GM23338 (cell line): ENCODE results near the gene VPS39. TPM values are rescaled to one million over a fixed set of nuclear protein-coding genes. Genes with fewer than 3 reads are reported as not detected.

Experiments
- ATAC-seq: fragments of 200-7000 bp; cut with Tn5 transposase; 3 replicates; pipeline ENCODE4 v1.9.1; 2020
- DNase-seq: peaks from one replicate; pipeline ENCODE4 v3.0.0-alpha.2; 2015; ENCODE audit warnings: low spot score
- H2AFZ ChIP-seq: fragments of 200-600 bp; sonication (generic); 2 replicates; pipeline ENCODE4 v1.8.0; 2016; ENCODE audit warnings: antibody characterized with exemption, mild to moderate bottlenecking, moderate library complexity
- H3F3A ChIP-seq: fragments of 200-600 bp; sonication (generic); replicated peaks from 2 replicates; pipeline ENCODE4 v1.8.0; 2017; ENCODE audit warnings: antibody characterized with exemption, mixed run types, low read depth
- H3K27ac ChIP-seq: fragments of 200-600 bp; sonication (generic); 2 replicates; pipeline ENCODE4 v1.6.1; 2016; ENCODE audit warnings: low read depth
- H3K27me3 ChIP-seq: fragments of 200-600 bp; sonication (generic); 2 replicates; pipeline ENCODE4 v1.8.0; 2016; ENCODE audit warnings: mild to moderate bottlenecking, mixed run types, moderate library complexity; ENCODE audit not compliant: insufficient read depth
- H3K36me3 ChIP-seq: fragments of 200-600 bp; sonication (generic); 2 replicates; pipeline ENCODE4 v1.8.0; 2016; ENCODE audit warnings: mild to moderate bottlenecking; ENCODE audit not compliant: insufficient read depth
- H3K4me1 ChIP-seq: fragments of 200-600 bp; sonication (generic); 2 replicates; pipeline ENCODE4 v1.8.0; 2016; ENCODE audit warnings: mild to moderate bottlenecking, moderate library complexity; ENCODE audit not compliant: insufficient read depth
- H3K4me2 ChIP-seq: fragments of 200-600 bp; sonication (generic); 2 replicates; pipeline ENCODE4 v1.7.1; 2017; ENCODE audit warnings: mixed run types
- H3K4me3 ChIP-seq: fragments of 200-600 bp; sonication (generic); 2 replicates; pipeline ENCODE4 v1.6.1; 2016; ENCODE audit warnings: mixed run types
- H3K79me2 ChIP-seq: fragments of 200-600 bp; sonication (generic); replicated peaks from 2 replicates; pipeline ENCODE4 v1.8.0; 2017; ENCODE audit warnings: mild to moderate bottlenecking; ENCODE audit not compliant: insufficient read depth
- H3K9me2 ChIP-seq: fragments of 200-600 bp; sonication (generic); 2 replicates; pipeline ENCODE4 v1.8.0; 2017; ENCODE audit not compliant: insufficient read depth
- H4K20me1 ChIP-seq: fragments of 200-600 bp; sonication (generic); replicated peaks from 2 replicates; pipeline ENCODE4 v1.8.0; 2017; ENCODE audit warnings: mild to moderate bottlenecking; ENCODE audit not compliant: insufficient read depth
- H3K27ac Mint-ChIP-seq: 2 replicates; pipeline ENCODE4 v1.8.0; 2020; ENCODE audit warnings: inconsistent platforms, mild to moderate bottlenecking, moderate library complexity, mixed read lengths
- H3K27me3 Mint-ChIP-seq: 3 replicates; pipeline ENCODE4 v1.8.0; 2022; ENCODE audit warnings: low read depth, mild to moderate bottlenecking, moderate library complexity, mixed read lengths, inconsistent platforms; ENCODE audit not compliant: insufficient read depth, poor library complexity
- H3K36me3 Mint-ChIP-seq: 3 replicates; pipeline ENCODE4 v1.8.0; 2021; ENCODE audit warnings: low read depth, mild to moderate bottlenecking, inconsistent platforms, moderate library complexity, mixed read lengths
- H3K4me1 Mint-ChIP-seq: 3 replicates; pipeline ENCODE4 v1.8.0; 2020; ENCODE audit warnings: mild to moderate bottlenecking, inconsistent platforms, mixed read lengths
- H3K4me3 Mint-ChIP-seq: 3 replicates; pipeline ENCODE4 v1.8.0; 2021; ENCODE audit warnings: moderate library complexity, mild to moderate bottlenecking, inconsistent platforms, mixed read lengths
- H3K9me3 Mint-ChIP-seq: 3 replicates; pipeline ENCODE4 v1.8.0; 2020; ENCODE audit warnings: moderate library complexity, mild to moderate bottlenecking, inconsistent platforms, mixed read lengths
- CREB1 ChIP-seq: fragments of 250-450 bp; sonication (Bioruptor Pico); IDR thresholded peaks from 2 replicates; pipeline ENCODE4 v1.5.0; 2020; ENCODE audit warnings: low read depth, mild to moderate bottlenecking, moderate library complexity
- ETS1 ChIP-seq: IDR thresholded peaks from 2 replicates; pipeline ENCODE4 v1.6.1; 2016; ENCODE audit warnings: antibody characterized with exemption
- EZH2 ChIP-seq: fragments of 200-600 bp; sonication (generic); IDR thresholded peaks from one replicate; pipeline ENCODE4 v1.8.0; 2017; ENCODE audit warnings: antibody characterized with exemption, mild to moderate bottlenecking, low read depth; ENCODE audit not compliant: unreplicated experiment
- EZH2phosphoT487 ChIP-seq: fragments of 200-600 bp; sonication (generic); IDR thresholded peaks from one replicate; pipeline ENCODE4 v1.8.1; 2018; ENCODE audit warnings: antibody characterized with exemption; ENCODE audit not compliant: unreplicated experiment
- JUNB ChIP-seq: IDR thresholded peaks from one replicate; pipeline ENCODE4 v1.6.1; 2016; ENCODE audit warnings: antibody characterized with exemption; ENCODE audit not compliant: unreplicated experiment
- NANOG ChIP-seq: IDR thresholded peaks from 2 replicates; pipeline ENCODE4 v1.6.1; 2016; ENCODE audit warnings: antibody characterized with exemption, borderline replicate concordance
- POLR2AphosphoS5 ChIP-seq: IDR thresholded peaks from 2 replicates; pipeline ENCODE4 v1.6.1; 2016; ENCODE audit warnings: antibody characterized with exemption, low read depth
- REST ChIP-seq: IDR thresholded peaks from one replicate; pipeline ENCODE4 v1.6.1; 2018; ENCODE audit warnings: antibody characterized with exemption; ENCODE audit not compliant: unreplicated experiment
- ZNF114 ChIP-seq: fragments of 250-450 bp; sonication (Bioruptor Pico); IDR thresholded peaks from 2 replicates; pipeline ENCODE4 v1.5.0; 2020; ENCODE audit warnings: mild to moderate bottlenecking, moderate library complexity
- ZNF331 ChIP-seq: fragments of 250-450 bp; sonication (Bioruptor Pico); IDR thresholded peaks from 2 replicates; pipeline ENCODE4 v1.5.0; 2020; ENCODE audit warnings: low read depth, mild to moderate bottlenecking, moderate library complexity
- ZNF462 ChIP-seq: fragments of 250-450 bp; sonication (Bioruptor Pico); IDR thresholded peaks from 2 replicates; pipeline ENCODE4 v1.5.0; 2020; ENCODE audit warnings: mild to moderate bottlenecking, moderate library complexity
- polyA plus RNA-seq: library from polyadenylated mRNA; unstranded; fragments of >200 nt; fragmentation: Nextera tagmentation; extraction: Ambion mirVana; gene quantifications from 2 replicates; pipeline ENCODE4 v1.2.1, GENCODE V29; 2016
- total RNA-seq: library from RNA; depleted of rRNA; stranded (reverse); fragments of >200 nt; shearing (Covaris generic); gene quantifications from 2 replicates; pipeline ENCODE4 v1.2.3, GENCODE V29; 2014
- TF ChIP-seq, protein P1 (sequence below), 2 experiments: fragments of 200-600 bp in 1 of 2; sonication (generic) in 1 of 2; conservative IDR thresholded peaks; 2 replicates each; pipeline versions ENCODE4 v1.5.1 to v1.6.1; 2016 to 2017; ENCODE audit warnings: antibody characterized with exemption in 2 of 2, low read depth in 2 of 2, mild to moderate bottlenecking in 2 of 2, moderate library complexity in 1 of 2

Gene VPS39
- total and polyA plus RNA-seq, 2 experiments from 2014 or later, result 14.9 to 45.1 TPM

- TF ChIP-seq ZNF114 (no peak), ZNF331 (no peak), CREB1 (CRISPR knock-in tag) (no peak), NANOG (no peak)
- TF ChIP-seq, protein P1, sequence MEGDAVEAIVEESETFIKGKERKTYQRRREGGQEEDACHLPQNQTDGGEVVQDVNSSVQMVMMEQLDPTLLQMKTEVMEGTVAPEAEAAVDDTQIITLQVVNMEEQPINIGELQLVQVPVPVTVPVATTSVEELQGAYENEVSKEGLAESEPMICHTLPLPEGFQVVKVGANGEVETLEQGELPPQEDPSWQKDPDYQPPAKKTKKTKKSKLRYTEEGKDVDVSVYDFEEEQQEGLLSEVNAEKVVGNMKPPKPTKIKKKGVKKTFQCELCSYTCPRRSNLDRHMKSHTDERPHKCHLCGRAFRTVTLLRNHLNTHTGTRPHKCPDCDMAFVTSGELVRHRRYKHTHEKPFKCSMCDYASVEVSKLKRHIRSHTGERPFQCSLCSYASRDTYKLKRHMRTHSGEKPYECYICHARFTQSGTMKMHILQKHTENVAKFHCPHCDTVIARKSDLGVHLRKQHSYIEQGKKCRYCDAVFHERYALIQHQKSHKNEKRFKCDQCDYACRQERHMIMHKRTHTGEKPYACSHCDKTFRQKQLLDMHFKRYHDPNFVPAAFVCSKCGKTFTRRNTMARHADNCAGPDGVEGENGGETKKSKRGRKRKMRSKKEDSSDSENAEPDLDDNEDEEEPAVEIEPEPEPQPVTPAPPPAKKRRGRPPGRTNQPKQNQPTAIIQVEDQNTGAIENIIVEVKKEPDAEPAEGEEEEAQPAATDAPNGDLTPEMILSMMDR (conservative IDR thresholded peaks at IDR 0.05; ENCODE audit: low read depth in 2 of 2), result no peak
Measured at GRCh38 chr15:42193383-42193782, 14.7 kb downstream of the VPS39 start (continued).

DNA sequence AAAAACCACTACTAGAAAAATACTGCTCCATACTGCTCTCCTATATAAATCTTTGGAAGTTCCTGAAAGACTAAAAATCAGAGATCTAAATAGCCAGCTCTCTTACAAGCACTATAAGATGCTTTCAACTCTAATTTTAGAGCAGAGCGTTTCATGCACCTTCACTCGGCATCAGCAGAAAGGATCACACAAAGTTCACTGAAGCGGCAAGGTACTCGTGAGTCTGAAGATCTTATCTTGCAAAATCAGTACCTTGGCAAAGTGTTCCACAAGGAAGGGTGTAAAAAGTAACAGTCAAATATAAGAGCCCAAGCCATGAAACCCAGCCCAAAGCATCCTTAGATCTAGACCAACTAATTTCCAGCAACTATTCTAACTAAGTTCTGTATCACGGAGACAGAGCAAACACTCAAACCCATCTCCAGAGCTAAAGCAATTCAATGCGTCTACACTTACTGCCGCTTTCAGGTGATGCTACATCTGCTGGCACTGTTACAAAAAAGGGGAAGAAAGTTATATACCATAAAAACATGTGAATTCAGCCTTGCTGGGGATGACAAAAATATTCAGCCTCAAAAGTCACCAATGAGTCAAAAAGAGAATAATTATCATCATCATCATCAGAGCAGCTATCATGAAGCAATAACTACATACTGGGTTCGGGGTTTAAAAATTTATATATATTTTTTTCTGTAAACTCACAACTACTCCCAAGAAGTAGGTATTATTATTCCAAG lies 16.3 kb downstream of the VPS39 start:
- Histone ChIP-seq H3K4me3 (no peak overlapping the region), H4K20me1 (no peaks in the 10 kb centered on the region), H3K4me2 (no peak overlapping the region), H3K27me3 (no peaks in the 10 kb centered on the region), H3K4me1 (no peaks in the 10 kb centered on the region), H3K27ac (no peak overlapping the region), H3F3A (no peaks in the 10 kb centered on the region), H3K79me2 (no peaks in the 10 kb centered on the region; the same call in 1 of the 2 replicates), H2AFZ (no peak overlapping the region), H3K36me3 (no peaks in the 10 kb centered on the region; the same call in 1 of the 2 replicates), H3K9me2 (no peaks in the 10 kb centered on the region)
- H3K27me3 Mint-ChIP-seq, result no peaks in the 10 kb centered on the region
- peaks cover 30% of the 10 kb centered on the region for H3K36me3 Mint-ChIP-seq
- ATAC-seq (no peak), DNase-seq (no peak)
- no peaks in the 10 kb centered on the region for H3K4me1 Mint-ChIP-seq
- H3K27ac Mint-ChIP-seq, result no peak overlapping the region
- H3K4me3 Mint-ChIP-seq, result no peak overlapping the region
- H3K9me3 Mint-ChIP-seq, result peaks cover 3% of the 10 kb centered on the region; the same call in 1 of the 3 replicates
- TF ChIP-seq ZNF331 (no peak), EZH2phosphoT487 (no peak), ZNF462 (CRISPR knock-in tag) (no peak), ZNF114 (no peak), POLR2AphosphoS5 (no peak), JUNB (no peak), EZH2 (no peak), REST (no peak), ETS1 (no peak)
